ENCODE measurements around the gene TNIP3.

TNIP3 gene

GRCh38 chr4:121144021-121144420 lies 20.1 kb downstream of the TNIP3 start:
- H2AFZ ChIP-seq (ENCODE audit: low read depth, low read length): no peak overlapping the region

GRCh38 chr4:121143131-121143530 lies 21.0 kb downstream of the TNIP3 start:
- Histone ChIP-seq H3K4me1 (ENCODE audit: insufficient read depth, low read length) (peaks cover 6% of the 10 kb centered on the region), H3K27me3 (ENCODE audit: insufficient read depth, low read length) (no peaks in the 10 kb centered on the region), H3K9me3 (ENCODE audit: low read length) (no peaks in the 10 kb centered on the region), H3K4me3 (ENCODE audit: low read length) (no peak overlapping the region), H3K36me3 (ENCODE audit: insufficient read depth, low read length) (no peaks in the 10 kb centered on the region), H2AFZ (ENCODE audit: low read depth, low read length) (no peak overlapping the region)

More at GRCh38 chr4:121144021-121144420, 20.1 kb downstream of the TNIP3 start:
- H3K4me3 ChIP-seq (ENCODE audit: low read length): no peak overlapping the region
- H3K27me3 ChIP-seq (ENCODE audit: insufficient read depth, low read length): no peaks in the 10 kb centered on the region
- H3K9me3 ChIP-seq (ENCODE audit: low read length): no peaks in the 10 kb centered on the region
- H3K36me3 ChIP-seq (ENCODE audit: insufficient read depth, low read length): no peaks in the 10 kb centered on the region
- peaks cover 6% of the 10 kb centered on the region for H3K4me1 ChIP-seq (ENCODE audit: insufficient read depth, low read length)

GRCh38 chr4:121140716-121141460 lies 23.2 kb downstream of the TNIP3 start:
- Histone ChIP-seq H3K9me3 (ENCODE audit: low read length) (no peaks in the 10 kb centered on the region), H2AFZ (ENCODE audit: low read depth, low read length) (no peak overlapping the region), H3K27me3 (ENCODE audit: insufficient read depth, low read length) (no peaks in the 10 kb centered on the region), H3K4me1 (ENCODE audit: insufficient read depth, low read length) (no peaks in the 10 kb centered on the region), H3K4me3 (ENCODE audit: low read length) (no peak overlapping the region), H3K36me3 (ENCODE audit: insufficient read depth, low read length) (no peaks in the 10 kb centered on the region)

GRCh38 chr4:121139533-121140222 lies 24.4 kb downstream of the TNIP3 start:
- no peaks in the 10 kb centered on the region for H3K9me3 ChIP-seq (ENCODE audit: low read length)
- H3K27me3 ChIP-seq (ENCODE audit: insufficient read depth, low read length): peaks cover under 1% of the 10 kb centered on the region
- H3K4me3 ChIP-seq (ENCODE audit: low read length): no peak overlapping the region
- H2AFZ ChIP-seq (ENCODE audit: low read depth, low read length): no peak overlapping the region
- H3K4me1 ChIP-seq (ENCODE audit: insufficient read depth, low read length): no peaks in the 10 kb centered on the region
- H3K36me3 ChIP-seq (ENCODE audit: insufficient read depth, low read length): no peaks in the 10 kb centered on the region

- Histone ChIP-seq H3K9me3 (ENCODE audit: low read length) (no peaks in the 10 kb centered on the region), H3K27me3 (ENCODE audit: insufficient read depth, low read length) (peaks cover 3% of the 10 kb centered on the region), H3K36me3 (ENCODE audit: insufficient read depth, low read length) (no peaks in the 10 kb centered on the region), H3K4me3 (ENCODE audit: low read length) (no peak overlapping the region), H3K4me1 (ENCODE audit: insufficient read depth, low read length) (no peaks in the 10 kb centered on the region), H2AFZ (ENCODE audit: low read depth, low read length) (no peak overlapping the region)
These were observed 25.9 kb downstream of the TNIP3 start for GRCh38 chr4:121138039-121138825.

- Histone ChIP-seq H3K27me3 (ENCODE audit: insufficient read depth, low read length) (peaks cover 3% of the 10 kb centered on the region), H3K36me3 (ENCODE audit: insufficient read depth, low read length) (no peaks in the 10 kb centered on the region), H2AFZ (ENCODE audit: low read depth, low read length) (peak overlapping the region; percentile 22), H3K4me3 (ENCODE audit: low read length) (no peak overlapping the region), H3K9me3 (ENCODE audit: low read length) (no peaks in the 10 kb centered on the region), H3K4me1 (ENCODE audit: insufficient read depth, low read length) (no peaks in the 10 kb centered on the region)
These were observed 33.8 kb downstream of the TNIP3 start for GRCh38 chr4:121130326-121130660.

GRCh38 chr4:121129606-121130325 lies 34.4 kb downstream of the TNIP3 start:
- H3K4me1 ChIP-seq (ENCODE audit: insufficient read depth, low read length): no peaks in the 10 kb centered on the region
- H3K9me3 ChIP-seq (ENCODE audit: low read length): no peaks in the 10 kb centered on the region
- no peaks in the 10 kb centered on the region for H3K36me3 ChIP-seq (ENCODE audit: insufficient read depth, low read length)
- peaks cover 3% of the 10 kb centered on the region for H3K27me3 ChIP-seq (ENCODE audit: insufficient read depth, low read length)
- H2AFZ ChIP-seq (ENCODE audit: low read depth, low read length): peak overlapping the region; percentile 22
- no peak overlapping the region for H3K4me3 ChIP-seq (ENCODE audit: low read length)

GRCh38 chr4:121127100-121127499 lies 37.0 kb downstream of the TNIP3 start:
- Histone ChIP-seq H3K9me3 (ENCODE audit: low read length) (no peaks in the 10 kb centered on the region), H3K27me3 (ENCODE audit: insufficient read depth, low read length) (no peaks in the 10 kb centered on the region), H2AFZ (ENCODE audit: low read depth, low read length) (no peak overlapping the region), H3K4me1 (ENCODE audit: insufficient read depth, low read length) (no peaks in the 10 kb centered on the region), H3K36me3 (ENCODE audit: insufficient read depth, low read length) (no peaks in the 10 kb centered on the region), H3K4me3 (ENCODE audit: low read length) (no peak overlapping the region)

GRCh38 chr4:121126449-121127006 lies 37.6 kb downstream of the TNIP3 start:
- H3K36me3 ChIP-seq (ENCODE audit: insufficient read depth, low read length): no peaks in the 10 kb centered on the region
- no peaks in the 10 kb centered on the region for H3K9me3 ChIP-seq (ENCODE audit: low read length)
- H3K27me3 ChIP-seq (ENCODE audit: insufficient read depth, low read length): no peaks in the 10 kb centered on the region
- H3K4me1 ChIP-seq (ENCODE audit: insufficient read depth, low read length): no peaks in the 10 kb centered on the region
- H3K4me3 ChIP-seq (ENCODE audit: low read length): no peak overlapping the region
- H2AFZ ChIP-seq (ENCODE audit: low read depth, low read length): no peak overlapping the region

- H3K4me3 ChIP-seq (ENCODE audit: low read length): no peak overlapping the region
- no peaks in the 10 kb centered on the region for H3K4me1 ChIP-seq (ENCODE audit: insufficient read depth, low read length)
- H3K36me3 ChIP-seq (ENCODE audit: insufficient read depth, low read length): no peaks in the 10 kb centered on the region
- H2AFZ ChIP-seq (ENCODE audit: low read depth, low read length): no peak overlapping the region
- H3K27me3 ChIP-seq (ENCODE audit: insufficient read depth, low read length): peaks cover 5% of the 10 kb centered on the region
- H3K9me3 ChIP-seq (ENCODE audit: low read length): no peaks in the 10 kb centered on the region
These were observed 38.6 kb downstream of the TNIP3 start for GRCh38 chr4:121125498-121125885.

- Histone ChIP-seq H2AFZ (ENCODE audit: low read depth, low read length) (no peak overlapping the region), H3K4me3 (ENCODE audit: low read length) (no peak overlapping the region), H3K9me3 (ENCODE audit: low read length) (no peaks in the 10 kb centered on the region)
These were observed 41.5 kb downstream of the TNIP3 start for GRCh38 chr4:121122661-121123060.

GRCh38 chr4:121119715-121120114 lies 44.4 kb downstream of the TNIP3 start:
- peaks cover 5% of the 10 kb centered on the region for H3K27me3 ChIP-seq (ENCODE audit: insufficient read depth, low read length)
- peaks cover 2% of the 10 kb centered on the region for H3K4me1 ChIP-seq (ENCODE audit: insufficient read depth, low read length)
- no peaks in the 10 kb centered on the region for H3K36me3 ChIP-seq (ENCODE audit: insufficient read depth, low read length)
- no peak overlapping the region for H3K4me3 ChIP-seq (ENCODE audit: low read length)
- H3K9me3 ChIP-seq (ENCODE audit: low read length): no peaks in the 10 kb centered on the region
- no peak overlapping the region for H2AFZ ChIP-seq (ENCODE audit: low read depth, low read length)

More at GRCh38 chr4:121122661-121123060, 41.5 kb downstream of the TNIP3 start:
- Histone ChIP-seq H3K27me3 (ENCODE audit: insufficient read depth, low read length) (peaks cover 5% of the 10 kb centered on the region), H3K36me3 (ENCODE audit: insufficient read depth, low read length) (no peaks in the 10 kb centered on the region), H3K4me1 (ENCODE audit: insufficient read depth, low read length) (no peaks in the 10 kb centered on the region)

Data from neuron (in vitro differentiated cells).